MM.1S (cell line): Measurements from ENCODE around the gene C1QTNF9.

Experiments used
- EZH2 ChIP-seq: fragments of 300-600 bp; sonication (generic); optimal IDR thresholded peaks from 2 replicates; pipeline ENCODE3; 2017; ENCODE audit warnings: low read depth, mild to moderate bottlenecking, antibody characterized with exemption, low read length, mixed read lengths
- EZH2phosphoT487 ChIP-seq: fragments of 300-600 bp; sonication (generic); IDR thresholded peaks from 2 replicates; pipeline ENCODE4 v1.6.1; 2018; ENCODE audit warnings: antibody characterized with exemption, low read length
- TF ChIP-seq, protein P1 (sequence below): fragments of 300-600 bp; sonication (generic); IDR thresholded peaks from 2 replicates; pipeline ENCODE4 v1.5.1; 2016; ENCODE audit warnings: antibody characterized with exemption, low read length, mixed read lengths

DNA sequence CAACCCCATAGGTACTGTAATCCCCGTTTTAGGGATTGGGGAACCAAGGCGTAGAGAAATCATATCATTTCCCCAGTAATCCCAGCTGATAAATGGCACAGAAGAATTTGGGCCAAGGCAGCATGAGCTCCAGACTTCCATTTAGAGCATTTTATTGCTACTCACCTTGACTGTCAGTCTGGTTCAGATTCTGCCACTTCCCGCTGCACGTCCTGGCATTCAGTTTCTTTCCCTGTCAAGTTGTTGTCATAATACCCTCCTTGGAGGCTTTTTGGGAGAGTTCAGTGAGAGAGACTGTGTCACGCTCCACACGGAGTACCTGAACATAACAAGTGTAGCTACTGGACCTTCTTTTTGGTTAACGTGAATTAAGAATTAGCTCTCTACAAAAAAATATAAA is 7.5 kb upstream of the C1QTNF9 start:
- TF ChIP-seq, protein P1, sequence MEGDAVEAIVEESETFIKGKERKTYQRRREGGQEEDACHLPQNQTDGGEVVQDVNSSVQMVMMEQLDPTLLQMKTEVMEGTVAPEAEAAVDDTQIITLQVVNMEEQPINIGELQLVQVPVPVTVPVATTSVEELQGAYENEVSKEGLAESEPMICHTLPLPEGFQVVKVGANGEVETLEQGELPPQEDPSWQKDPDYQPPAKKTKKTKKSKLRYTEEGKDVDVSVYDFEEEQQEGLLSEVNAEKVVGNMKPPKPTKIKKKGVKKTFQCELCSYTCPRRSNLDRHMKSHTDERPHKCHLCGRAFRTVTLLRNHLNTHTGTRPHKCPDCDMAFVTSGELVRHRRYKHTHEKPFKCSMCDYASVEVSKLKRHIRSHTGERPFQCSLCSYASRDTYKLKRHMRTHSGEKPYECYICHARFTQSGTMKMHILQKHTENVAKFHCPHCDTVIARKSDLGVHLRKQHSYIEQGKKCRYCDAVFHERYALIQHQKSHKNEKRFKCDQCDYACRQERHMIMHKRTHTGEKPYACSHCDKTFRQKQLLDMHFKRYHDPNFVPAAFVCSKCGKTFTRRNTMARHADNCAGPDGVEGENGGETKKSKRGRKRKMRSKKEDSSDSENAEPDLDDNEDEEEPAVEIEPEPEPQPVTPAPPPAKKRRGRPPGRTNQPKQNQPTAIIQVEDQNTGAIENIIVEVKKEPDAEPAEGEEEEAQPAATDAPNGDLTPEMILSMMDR: no peak
- no peak for TF ChIP-seq EZH2phosphoT487
- TF ChIP-seq EZH2: no peak
